IMR-90 (cell line): ENCODE measurements around the gene CBX8. TPM values are rescaled to one million over a fixed set of nuclear protein-coding genes. Genes with fewer than 3 reads are reported as not detected.

ENCODE experiments used
- ATAC-seq: fragments of 200-7000 bp; cut with Tn5 transposase; 2 replicates; pipeline ENCODE4 v1.9.1; 2020; ENCODE audit warnings: low read depth, mild to moderate bottlenecking, moderate library complexity
- BruUV-seq: library from RNA; stranded (reverse); fragments of 400-500 nt; replicated peaks from 2 replicates; lab custom pipeline; 2021; lab: Mats Ljungman, UMichigan
- CTCF ChIA-PET: fragments of 300-600 bp; formaldehyde crosslinking; extraction: SDS; loops from one replicate; lab custom pipeline; 2021; ENCODE audit warnings: antibody characterized with exemption; lab: Yijun Ruan, JAX
- POLR2A ChIA-PET: fragments of 300-600 bp; sonication (Branson Sonifier 250); formaldehyde crosslinking; loops from one replicate; lab custom pipeline; 2022; ENCODE audit warnings: antibody characterized with exemption; ENCODE audit not compliant: unreplicated experiment; lab: Charles Lee
- DNase-seq: peaks from one replicate; pipeline ENCODE4 v3.0.0; 2013
- H2AFZ ChIP-seq: replicated peaks from 2 replicates; pipeline ENCODE3; 2013; ENCODE audit warnings: low read length, mild to moderate bottlenecking; ENCODE audit not compliant: poor library complexity
- H2AK5ac ChIP-seq: 2 replicates; pipeline ENCODE4 v1.6.1; 2013; ENCODE audit warnings: low read depth, low read length, inconsistent platforms
- H2AK9ac ChIP-seq: replicated peaks from 2 replicates; pipeline ENCODE3; 2013; ENCODE audit warnings: mild to moderate bottlenecking, low read depth, low read length, moderate library complexity; ENCODE audit not compliant: poor library complexity
- H2BK120ac ChIP-seq: 2 replicates; pipeline ENCODE4 v1.6.1; 2013; ENCODE audit warnings: low read depth, low read length, inconsistent platforms
- H2BK15ac ChIP-seq: 3 replicates; pipeline ENCODE4 v1.6.1; 2013; ENCODE audit warnings: low read depth, low read length, inconsistent platforms
- H2BK20ac ChIP-seq: 2 replicates; pipeline ENCODE4 v1.6.1; 2013; ENCODE audit warnings: low read depth, mild to moderate bottlenecking, inconsistent platforms, low read length, moderate library complexity
- H2BK5ac ChIP-seq: 2 replicates; pipeline ENCODE4 v1.6.1; 2013; ENCODE audit warnings: mild to moderate bottlenecking, low read depth, low read length, inconsistent platforms; ENCODE audit not compliant: poor library complexity, severe bottlenecking
- H3K14ac ChIP-seq: replicated peaks from 2 replicates; pipeline ENCODE4 v1.6.1; 2013; ENCODE audit warnings: low read depth, low read length, inconsistent platforms
- H3K18ac ChIP-seq: 2 replicates; pipeline ENCODE4 v1.6.1; 2013; ENCODE audit warnings: low read depth, low read length, control low read depth
- H3K23ac ChIP-seq: 2 replicates; pipeline ENCODE4 v1.6.1; 2013; ENCODE audit warnings: low read depth, low read length, inconsistent platforms
- H3K27ac ChIP-seq: 2 replicates; pipeline ENCODE4 v1.5.1; 2013; ENCODE audit warnings: mild to moderate bottlenecking, control low read depth, low read length; ENCODE audit not compliant: insufficient read depth
- H3K27me3 ChIP-seq: 2 replicates; pipeline ENCODE4 v1.6.1; 2013; ENCODE audit warnings: low read length; ENCODE audit not compliant: control insufficient read depth, insufficient read depth
- H3K36me3 ChIP-seq: 2 replicates; pipeline ENCODE4 v1.6.1; 2013; ENCODE audit warnings: low read length, mixed read lengths; ENCODE audit not compliant: control insufficient read depth, insufficient read depth
- H3K4ac ChIP-seq: 2 replicates; pipeline ENCODE4 v1.6.1; 2013; ENCODE audit warnings: low read depth, low read length, inconsistent platforms
- H3K4me1 ChIP-seq: 2 replicates; pipeline ENCODE4 v1.6.1; 2013; ENCODE audit warnings: low read length, mixed read lengths; ENCODE audit not compliant: control insufficient read depth, insufficient read depth
- H3K4me2 ChIP-seq: 2 replicates; pipeline ENCODE4 v1.6.1; 2013; ENCODE audit warnings: low read depth, mild to moderate bottlenecking, control low read depth, low read length, moderate library complexity
- H3K4me3 ChIP-seq: 2 replicates; pipeline ENCODE4 v1.5.1; 2013; ENCODE audit warnings: low read depth, mild to moderate bottlenecking, control low read depth, low read length, moderate library complexity; ENCODE audit not compliant: insufficient read depth
- H3K56ac ChIP-seq: 2 replicates; pipeline ENCODE4 v1.6.1; 2013; ENCODE audit warnings: low read length, inconsistent platforms; ENCODE audit not compliant: insufficient read depth; ENCODE audit errors: extremely low read depth
- H3K79me1 ChIP-seq, 2 experiments: 2 replicates each; pipeline ENCODE4 v1.6.1; 2013; ENCODE audit warnings: low read length in 2 of 2, inconsistent platforms in 1 of 2, low read depth in 1 of 2
- H3K9ac ChIP-seq: 2 replicates; pipeline ENCODE4 v1.6.1; 2013; ENCODE audit warnings: low read depth, low read length, control low read depth
- H3K9me1 ChIP-seq: 2 replicates; pipeline ENCODE4 v1.6.1; 2013; ENCODE audit warnings: low read length, inconsistent platforms; ENCODE audit not compliant: insufficient read depth
- H3K9me3 ChIP-seq: 2 replicates; pipeline ENCODE4 v1.6.1; 2013; ENCODE audit warnings: low read length; ENCODE audit not compliant: control insufficient read depth, insufficient read depth
- H4K20me1 ChIP-seq: 2 replicates; pipeline ENCODE4 v1.6.1; 2013; ENCODE audit warnings: low read length, inconsistent platforms; ENCODE audit not compliant: insufficient read depth
- H4K5ac ChIP-seq: 2 replicates; pipeline ENCODE4 v1.6.1; 2013; ENCODE audit warnings: mild to moderate bottlenecking, low read depth, low read length, control low read depth
- H4K8ac ChIP-seq, 2 experiments: 2 replicates each; pipeline ENCODE4 v1.6.1; 2013; ENCODE audit warnings: low read depth in 2 of 2, low read length in 2 of 2, control low read depth in 1 of 2, inconsistent platforms in 1 of 2
- H4K91ac ChIP-seq: 2 replicates; pipeline ENCODE4 v1.6.1; 2013; ENCODE audit warnings: low read depth, low read length, inconsistent platforms; ENCODE audit not compliant: insufficient read depth
- CEBPB ChIP-seq: IDR thresholded peaks from 2 replicates; pipeline ENCODE4 v1.6.1; 2012; ENCODE audit warnings: low read depth, low read length, improper control_type of control experiment
- CHD1 ChIP-seq: IDR thresholded peaks from 2 replicates; pipeline ENCODE4 v1.6.1; 2012; ENCODE audit warnings: low read depth, low read length, improper control_type of control experiment
- CTCF ChIP-seq: conservative IDR thresholded peaks from 2 replicates; pipeline ENCODE4 v1.5.1; 2012; ENCODE audit warnings: mild to moderate bottlenecking, low read depth, low read length, improper control_type of control experiment
- MAFK ChIP-seq: IDR thresholded peaks from 2 replicates; pipeline ENCODE4 v1.6.1; 2012; ENCODE audit warnings: low read depth, low read length, improper control_type of control experiment
- MAZ ChIP-seq: IDR thresholded peaks from 2 replicates; pipeline ENCODE4 v1.6.1; 2012; ENCODE audit warnings: low read depth, mild to moderate bottlenecking, low read length, improper control_type of control experiment, moderate library complexity, borderline replicate concordance
- MXI1 ChIP-seq: IDR thresholded peaks from 2 replicates; pipeline ENCODE4 v1.6.1; 2012; ENCODE audit warnings: low read depth, mild to moderate bottlenecking, low read length, moderate library complexity, borderline replicate concordance
- WGBS, 2 experiments: methylation state at CpG; one replicate each; pipeline versions ENCODE4 v1.1.5 to v1.1.7; 2013; ENCODE audit warnings: missing lambda C conversion rate in 2 of 2; ENCODE audit not compliant: insufficient read length in 1 of 2; ENCODE audit errors: extremely low coverage in 2 of 2; 5-methylcytosine and 5-hydroxymethylcytosine counted together
- dilution Hi-C: fragments of 300-500 bp; cut with HindIII; formaldehyde crosslinking; loops from one replicate; pipeline ENCODE4 v1.14.3; 2018; ENCODE audit warnings: low sequenced_read_pairs; ENCODE audit not compliant: unreplicated experiment
- in situ Hi-C: fragments of 300-500 bp; cut with MboI; formaldehyde crosslinking; loops from 3 replicates; pipeline ENCODE4 v1.14.3; 2019; ENCODE audit warnings: low sequenced_read_pairs, inconsistent platforms, mixed read lengths
- intact Hi-C: fragments of 100-400 bp; cut with micrococcal nuclease; formaldehyde crosslinking; loops from 2 replicates; pipeline ENCODE4 v1.10.0; 2022
- polyA plus RNA-seq, 3 experiments: library from polyadenylated mRNA; depleted of rRNA; stranded (reverse); fragments of >200 nt; gene quantifications; 2 replicates each; pipeline ENCODE4 v1.2.3, GENCODE V29; 2012; ENCODE audit warnings: low replicate concordance in 1 of 3
- total RNA-seq: library from RNA; depleted of rRNA; stranded (reverse); fragments of >200 nt; gene quantifications from 2 replicates; pipeline ENCODE4 v1.2.3, GENCODE V29; 2012

The CBX8 gene
- total and polyA plus RNA-seq, 2 of the 4 experiments (the other 2 are of a cell fraction) = 3.2 to 5.4 TPM

GRCh38 chr17:79838522-79839274, 41.8 kb upstream of the CBX8 start:
- H4K5ac ChIP-seq = no peak overlapping the region
- WGBS, 2 experiments = 0% methylated on average over 11 of the region's 67 CpGs; no CpG with 5 or more reads in 1 of the 2 experiments

More at GRCh38 chr17:79838522-79839274, 41.8 kb upstream of the CBX8 start:
- Histone ChIP-seq H2AFZ (peak overlapping the region; percentile 92), H3K4me1 (peaks cover 19% of the 10 kb centered on the region), H3K9me3 (peaks cover 6% of the 10 kb centered on the region; the same call in 1 of the 2 replicates), H3K9me1 (0 out of 2 replicates have a peak, but pooled peaks cover 2% of the 10 kb centered on the region), H3K14ac (peak overlapping the region; percentile 89), H3K27ac (peak overlapping the region; percentile 76), H3K9ac (peak overlapping the region; percentile 90), H4K20me1 (peaks cover 48% of the 10 kb centered on the region), H2BK5ac (peak overlapping the region; percentile 82), H3K18ac (peak overlapping the region; percentile 75; the same call in 1 of the 2 replicates), H2AK5ac (no peak overlapping the region), H4K8ac (peak overlapping the region in 1 of 2 experiments; percentile 75; a peak in 1 of 4 replicates), H4K91ac (peak overlapping the region; percentile 83), H2BK15ac (no peak overlapping the region; the same call in 2 of the 3 replicates), H3K4me2 (peak overlapping the region; percentile 89), H3K79me1 (peaks cover 10 to 41% of the 10 kb centered on the region in 2 experiments; a peak in 3 of 4 replicates), H2BK20ac (no peak overlapping the region), H3K4me3 (peak overlapping the region; percentile 79), H3K4ac (peak overlapping the region; percentile 74), H3K36me3 (peaks cover 16% of the 10 kb centered on the region; the same call in 1 of the 2 replicates), H3K27me3 (peaks cover 38% of the 10 kb centered on the region), H3K56ac (peak overlapping the region; percentile 96), H2BK120ac (no peak overlapping the region), H2AK9ac (peak overlapping the region; percentile 94), H3K23ac (peak overlapping the region; percentile 98)
- POLR2A ChIA-PET = interaction anchor here (0.5 to 1.0 kb wide), 3 partner anchors 8 to 829 kb away, joined by 3 to 6 read pairs (median 5); partner anchors contain the start of genes CANT1 and CBX8
- DNase-seq (peak; percentile 52), ATAC-seq (peak; percentile 10)
- in situ Hi-C loops (no loop called here), intact Hi-C loops (loop anchor here (1.0 to 5.0 kb wide), 3 partner anchors 45 to 154 kb away; no protein-coding TSS in a partner anchor), dilution Hi-C loops (no loop called here)
- no TSS peak for BruUV-seq
- CTCF ChIA-PET = interaction anchor here (1.6 to 2.5 kb wide), 3 partner anchors 11 to 155 kb away, joined by 3 to 12 read pairs (median 8); no protein-coding TSS in a partner anchor
- TF ChIP-seq MAZ (no peak), CEBPB (peak; percentile 59; the same call in 1 of the 2 replicates), CHD1 (no peak), CTCF (0 out of 2 replicates have a peak, but pooled peaks have one; percentile 6), MXI1 (0 out of 2 replicates have a peak, but pooled peaks have one; percentile 3), MAFK (no peak)
